ENCODE results near the gene AKAIN1.

Gene AKAIN1

DNA sequence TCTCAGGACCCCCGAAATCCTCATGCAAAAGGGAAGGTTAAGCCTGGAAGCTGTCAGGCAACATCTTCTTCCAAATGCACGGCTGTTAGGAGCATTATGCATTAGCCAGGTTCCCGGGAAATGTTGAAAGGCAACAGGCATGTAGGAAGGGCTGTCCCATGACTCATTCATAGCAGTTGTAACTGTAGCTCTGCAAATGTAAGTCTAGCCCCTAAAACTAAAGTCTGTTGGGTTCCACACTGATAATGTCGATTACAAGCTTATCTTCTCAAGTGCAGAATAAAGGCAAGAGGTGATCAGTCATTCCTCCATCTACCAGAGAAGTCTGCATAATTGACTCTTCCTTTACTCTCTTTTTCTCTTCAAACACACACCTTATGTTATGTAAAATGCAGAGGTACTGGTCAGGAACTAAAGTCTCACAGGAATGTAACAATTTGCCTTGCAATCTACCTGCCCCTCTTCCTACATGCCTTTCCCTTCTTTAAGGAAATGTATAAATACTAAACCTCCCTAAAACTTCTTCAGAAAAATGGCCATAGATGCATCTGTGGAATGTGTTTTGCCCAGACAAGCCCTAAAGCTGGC, 99.8 kb downstream of the AKAIN1 start:
- in situ Hi-C loops (cut with HindIII; ENCODE audit: low sequenced_read_pairs) = no loop called here

DNA sequence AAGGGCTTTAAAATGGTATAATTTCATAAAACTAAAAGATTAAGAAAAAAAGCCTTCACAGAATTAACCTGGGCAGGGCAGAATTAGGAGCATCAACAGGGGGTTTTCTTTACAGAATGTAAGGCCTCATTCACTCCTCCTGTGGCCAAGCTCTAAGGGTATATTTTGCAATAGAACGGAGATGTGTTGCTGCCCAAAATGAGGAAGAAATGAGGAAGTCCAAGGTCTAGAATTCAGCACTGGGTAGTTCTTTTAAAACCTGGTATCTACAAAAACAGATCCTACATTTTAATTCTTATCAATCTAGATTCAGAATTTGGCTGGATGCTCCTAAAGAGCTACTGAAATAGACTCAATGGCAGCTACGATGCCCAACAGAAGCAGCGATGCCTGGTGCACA, 101.8 kb downstream of the AKAIN1 start:
- in situ Hi-C loops (cut with HindIII; ENCODE audit: low sequenced_read_pairs) = no loop called here

- in situ Hi-C loops (cut with HindIII; ENCODE audit: low sequenced_read_pairs) = no loop called here
These were observed 103.2 kb downstream of the AKAIN1 start for GRCh38 chr18:5093902-5094301.
